ENCODE data around the gene ZKSCAN3. TPM values are rescaled to one million over a fixed set of nuclear protein-coding genes. Genes with fewer than 3 reads are reported as not detected.
"Not testable (repeated sequence)": the region's sequence is repeated elsewhere in the genome, so short reads cannot be mapped to it uniquely, and the experiment has no call there.

The ZKSCAN3 gene
- 1 to 10 TPM; 2.2 to 2.7 TPM for total RNA-seq

DNA sequence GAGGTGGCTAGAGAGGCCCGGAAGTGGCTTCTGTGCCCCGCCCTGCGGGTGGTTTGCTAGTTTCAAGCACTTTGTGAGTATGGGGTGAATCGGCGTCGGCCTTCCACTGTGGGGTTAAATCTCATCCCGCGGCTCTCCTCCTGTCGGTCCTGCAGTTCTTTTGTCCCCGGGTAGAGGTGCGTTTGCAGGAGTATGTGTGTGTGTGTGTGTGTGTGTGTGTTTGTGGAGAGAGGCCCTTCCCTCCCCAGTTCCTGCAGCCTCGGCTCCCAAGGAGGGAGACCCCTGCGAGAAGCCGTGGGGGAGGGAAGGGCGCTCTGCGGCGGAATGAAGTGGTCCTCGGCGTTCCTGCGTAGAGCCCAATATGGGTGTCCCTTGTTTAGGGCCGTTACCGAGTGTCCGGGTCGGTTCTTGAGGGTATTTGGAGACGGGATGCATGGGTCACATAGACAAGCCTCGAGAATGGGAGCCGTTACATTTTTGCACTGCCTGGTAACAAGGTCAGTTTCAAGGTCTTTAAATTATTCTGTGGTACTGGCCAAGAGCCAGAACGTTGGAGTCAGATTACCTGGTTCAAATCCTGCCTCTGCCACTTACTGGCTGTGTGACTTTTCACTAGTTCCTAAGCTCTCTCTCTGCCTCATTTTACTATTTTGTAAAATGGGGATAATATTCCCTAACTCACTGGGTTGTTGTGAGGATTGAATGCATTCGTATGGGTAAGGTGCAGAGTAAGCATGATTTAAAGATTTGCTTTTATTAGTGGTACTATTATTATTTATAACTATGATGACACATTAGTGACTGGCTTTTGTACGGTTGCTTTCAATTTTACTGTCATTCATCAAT is at the start of gene ZKSCAN3:
Gene ZKSCAN3, plus strand, starts transcription at position 56 of the 846 bp plus-strand sequence. CDS start 9,640 bp downstream, outside the sequence.
- peak; percentile 94 for DNase-seq
- no peaks in the 10 kb centered on the region for H3K9me3 Mint-ChIP-seq
- peak within 1 kb of the TSS; percentile 93 for H3K27ac Mint-ChIP-seq
- POLR2A ChIA-PET = interaction anchor here (0.6 kb wide), 1 partner anchor 209 kb away, joined by 3 read pairs; no protein-coding TSS in a partner anchor
- peaks cover 6% of the 10 kb centered on the region for H3K27me3 Mint-ChIP-seq
- CTCF ChIA-PET = interaction anchor here (0.5 to 1.2 kb wide), 4 partner anchors 56 to 226 kb away, joined by 3 to 9 read pairs (median 4); partner anchors contain the start of genes ZKSCAN8 and ZSCAN16
- H3K36me3 Mint-ChIP-seq = peaks cover 1% of the 10 kb centered on the region
- intact Hi-C loops (cut with micrococcal nuclease) = loop anchor here (1.0 to 10.0 kb wide), 4 partner anchors 14 to 535 kb away; partner anchors contain the start of genes ZKSCAN8, ZSCAN12 and ZSCAN31
- H3K4me3 Mint-ChIP-seq = peak within 1 kb of the TSS; percentile 100
- peaks cover 20% of the 10 kb centered on the region for H3K4me1 Mint-ChIP-seq (ENCODE audit: low read depth)

GRCh38 chr6:28303570-28303969 is 46.2 kb upstream of the ZKSCAN3 start:
- no peak for DNase-seq
- no peaks in the 10 kb centered on the region for H3K9me3 Mint-ChIP-seq
- H3K4me3 Mint-ChIP-seq = peak overlapping the region; percentile 17
- no peaks in the 10 kb centered on the region for H3K27me3 Mint-ChIP-seq
- intact Hi-C loops (cut with micrococcal nuclease) = no loop called here
- CTCF ChIA-PET = no interaction called here
- H3K27ac Mint-ChIP-seq = peak overlapping the region; percentile 52
- H3K36me3 Mint-ChIP-seq = no peaks in the 10 kb centered on the region
- POLR2A ChIA-PET = no interaction called here
- peaks cover 19% of the 10 kb centered on the region for H3K4me1 Mint-ChIP-seq (ENCODE audit: low read depth)

GRCh38 chr6:28306363-28306762 is 43.4 kb upstream of the ZKSCAN3 start:
- H3K36me3 Mint-ChIP-seq; POLR2A ChIA-PET; CTCF ChIA-PET; DNase-seq; intact Hi-C loops (cut with micrococcal nuclease); H3K27me3 Mint-ChIP-seq; H3K9me3 Mint-ChIP-seq; H3K4me3 Mint-ChIP-seq; H3K27ac Mint-ChIP-seq: not testable (repeated sequence)
- peaks cover 19% of the 10 kb centered on the region for H3K4me1 Mint-ChIP-seq (ENCODE audit: low read depth)

GRCh38 chr6:28311139-28311823 is 38.5 kb upstream of the ZKSCAN3 start:
- H3K9me3 Mint-ChIP-seq = no peaks in the 10 kb centered on the region
- no peak overlapping the region for H3K4me3 Mint-ChIP-seq
- no peak for DNase-seq
- intact Hi-C loops (cut with micrococcal nuclease) = no loop called here
- ChIA-PET POLR2A (interaction anchor here (0.6 kb wide), 1 partner anchor 202 kb away, joined by 3 read pairs; no protein-coding TSS in a partner anchor), CTCF (interaction anchor here (1.5 kb wide), 1 partner anchor 45 kb away, joined by 5 read pairs; no protein-coding TSS in a partner anchor)
- no peaks in the 10 kb centered on the region for H3K4me1 Mint-ChIP-seq (ENCODE audit: low read depth)
- H3K27ac Mint-ChIP-seq = no peak overlapping the region
- peaks cover 13% of the 10 kb centered on the region for H3K27me3 Mint-ChIP-seq
- H3K36me3 Mint-ChIP-seq = no peaks in the 10 kb centered on the region

- H3K9me3 Mint-ChIP-seq = no peaks in the 10 kb centered on the region
- no peak for DNase-seq
- H3K27me3 Mint-ChIP-seq = peaks cover 18% of the 10 kb centered on the region
- ChIA-PET CTCF (no interaction called here), POLR2A (no interaction called here)
- no peak overlapping the region for H3K4me3 Mint-ChIP-seq
- no peaks in the 10 kb centered on the region for H3K4me1 Mint-ChIP-seq (ENCODE audit: low read depth)
- H3K27ac Mint-ChIP-seq = no peak overlapping the region
- intact Hi-C loops (cut with micrococcal nuclease) = no loop called here
- H3K36me3 Mint-ChIP-seq = no peaks in the 10 kb centered on the region
Observed at GRCh38 chr6:28312939-28313338, 36.8 kb upstream of the ZKSCAN3 start.

DNA sequence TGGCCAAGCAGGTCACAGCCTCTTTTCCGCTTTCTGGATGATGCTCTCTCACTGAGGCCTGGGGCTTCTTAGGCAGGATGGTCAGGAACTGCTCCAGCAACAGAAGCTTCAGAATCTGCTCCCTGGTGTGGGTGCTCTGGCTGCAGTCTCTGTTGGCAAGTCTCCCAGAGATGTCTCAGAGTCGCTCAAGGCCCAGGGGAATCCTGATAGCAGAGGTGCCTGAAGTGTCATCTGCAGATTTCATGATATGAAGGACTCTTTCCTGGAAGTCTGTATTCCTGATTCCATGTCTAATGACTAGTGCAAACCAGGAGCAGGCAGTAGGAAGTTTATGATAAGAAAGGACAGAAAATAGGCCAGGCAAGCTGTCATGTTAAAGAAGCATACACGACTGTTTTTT is 34.1 kb upstream of the ZKSCAN3 start:
- CTCF ChIA-PET = interaction anchor here (1.0 kb wide), 1 partner anchor 40 kb away, joined by 3 read pairs; no protein-coding TSS in a partner anchor
- DNase-seq = no peak
- POLR2A ChIA-PET = no interaction called here

GRCh38 chr6:28317866-28318265 is 31.9 kb upstream of the ZKSCAN3 start:
- DNase-seq; POLR2A ChIA-PET; H3K4me1 Mint-ChIP-seq (ENCODE audit: low read depth); H3K27me3 Mint-ChIP-seq; H3K27ac Mint-ChIP-seq; H3K4me3 Mint-ChIP-seq; H3K36me3 Mint-ChIP-seq; H3K9me3 Mint-ChIP-seq; intact Hi-C loops (cut with micrococcal nuclease); CTCF ChIA-PET: not testable (repeated sequence)

More for the DNA sequence above, 34.1 kb upstream of the ZKSCAN3 start:
- intact Hi-C loops (cut with micrococcal nuclease) = no loop called here
- Mint-ChIP-seq H3K9me3 (no peaks in the 10 kb centered on the region), H3K27ac (no peak overlapping the region), H3K4me1 (ENCODE audit: low read depth) (no peaks in the 10 kb centered on the region), H3K4me3 (no peak overlapping the region), H3K36me3 (no peaks in the 10 kb centered on the region), H3K27me3 (peaks cover 16% of the 10 kb centered on the region)

GRCh38 chr6:28322661-28323060 is 27.1 kb upstream of the ZKSCAN3 start:
- DNase-seq = no peak
- Mint-ChIP-seq H3K4me1 (ENCODE audit: low read depth) (no peaks in the 10 kb centered on the region), H3K27me3 (peaks cover 2% of the 10 kb centered on the region), H3K4me3 (no peak overlapping the region), H3K36me3 (peaks cover 18% of the 10 kb centered on the region), H3K27ac (no peak overlapping the region), H3K9me3 (peaks cover 26% of the 10 kb centered on the region)
- ChIA-PET POLR2A (no interaction called here), CTCF (no interaction called here)
- intact Hi-C loops (cut with micrococcal nuclease) = no loop called here

DNA sequence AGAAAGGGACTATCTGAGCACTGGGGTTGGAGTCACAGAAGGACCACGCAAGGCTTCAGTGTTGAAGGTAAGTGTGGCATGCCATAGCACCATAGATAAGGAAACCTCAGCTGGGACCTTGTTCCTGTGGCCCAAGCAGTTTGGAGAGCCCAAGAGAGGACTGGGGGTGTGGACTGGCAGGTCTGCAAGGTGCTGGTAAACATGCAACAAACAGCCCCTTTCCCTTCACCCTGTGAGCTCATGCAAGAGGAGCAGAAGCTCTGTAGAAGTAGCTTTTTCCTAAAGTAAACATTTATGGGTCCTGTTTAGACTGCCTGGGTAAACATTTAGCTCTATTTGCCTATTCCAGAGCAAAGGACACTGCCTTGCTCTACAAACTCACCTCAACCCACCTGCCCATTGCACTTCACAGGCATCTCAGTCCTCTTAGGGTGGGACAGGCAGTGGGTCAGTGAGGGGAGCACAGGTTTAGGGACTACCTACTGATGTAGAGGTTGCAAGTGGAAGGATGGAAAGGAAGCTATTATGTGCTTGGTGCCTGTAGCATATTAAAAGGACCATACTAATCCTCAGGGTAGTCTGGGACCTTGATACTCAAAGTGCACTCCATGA is 25.8 kb upstream of the ZKSCAN3 start:
- Mint-ChIP-seq H3K9me3 (peaks cover 34% of the 10 kb centered on the region), H3K4me3 (no peak overlapping the region), H3K36me3 (peaks cover 23% of the 10 kb centered on the region), H3K27ac (no peak overlapping the region), H3K4me1 (ENCODE audit: low read depth) (no peaks in the 10 kb centered on the region), H3K27me3 (no peaks in the 10 kb centered on the region)
- POLR2A ChIA-PET = interaction anchor here (0.6 kb wide), 1 partner anchor 60 kb away, joined by 3 read pairs; no protein-coding TSS in a partner anchor
- CTCF ChIA-PET = interaction anchor here (1.6 kb wide), 1 partner anchor 32 kb away, joined by 5 read pairs; no protein-coding TSS in a partner anchor
- intact Hi-C loops (cut with micrococcal nuclease) = no loop called here
- DNase-seq = no peak

DNA sequence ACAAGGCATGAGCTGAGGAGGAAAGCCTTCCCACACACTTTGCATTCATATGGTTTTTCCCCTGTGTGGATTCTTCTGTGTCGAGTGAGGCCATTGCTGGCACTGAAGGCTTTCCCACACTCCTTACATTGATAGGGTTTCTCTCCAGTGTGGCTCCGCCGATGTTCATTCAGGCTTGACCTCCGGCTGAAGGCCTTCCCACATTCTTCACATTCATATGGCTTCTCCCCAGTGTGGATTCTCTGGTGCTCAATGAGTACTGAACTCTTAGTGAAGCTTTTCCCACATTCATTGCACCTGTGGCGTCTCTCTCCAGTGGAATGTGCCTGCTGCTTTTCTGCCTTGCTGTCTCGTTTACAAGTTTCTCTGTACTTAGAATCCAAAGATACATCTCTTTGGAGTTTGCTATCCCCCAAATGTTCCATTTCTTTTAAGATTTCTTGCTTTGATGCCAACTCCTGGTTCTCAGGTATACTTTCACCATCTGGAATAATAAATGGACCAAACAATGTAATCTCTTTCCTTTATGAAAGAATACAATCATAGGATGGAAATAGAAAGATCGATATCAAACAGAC is 23.3 kb upstream of the ZKSCAN3 start:
- CTCF ChIA-PET = no interaction called here
- Mint-ChIP-seq H3K4me3 (no peak overlapping the region), H3K27me3 (no peaks in the 10 kb centered on the region), H3K4me1 (ENCODE audit: low read depth) (no peaks in the 10 kb centered on the region), H3K36me3 (peaks cover 25% of the 10 kb centered on the region), H3K27ac (no peak overlapping the region), H3K9me3 (peaks cover 38% of the 10 kb centered on the region)
- intact Hi-C loops (cut with micrococcal nuclease) = no loop called here
- POLR2A ChIA-PET = no interaction called here
- DNase-seq = no peak

- no peaks in the 10 kb centered on the region for H3K27me3 Mint-ChIP-seq
- CTCF ChIA-PET = no interaction called here
Observed at GRCh38 chr6:28330041-28330440, 19.7 kb upstream of the ZKSCAN3 start.

DNA sequence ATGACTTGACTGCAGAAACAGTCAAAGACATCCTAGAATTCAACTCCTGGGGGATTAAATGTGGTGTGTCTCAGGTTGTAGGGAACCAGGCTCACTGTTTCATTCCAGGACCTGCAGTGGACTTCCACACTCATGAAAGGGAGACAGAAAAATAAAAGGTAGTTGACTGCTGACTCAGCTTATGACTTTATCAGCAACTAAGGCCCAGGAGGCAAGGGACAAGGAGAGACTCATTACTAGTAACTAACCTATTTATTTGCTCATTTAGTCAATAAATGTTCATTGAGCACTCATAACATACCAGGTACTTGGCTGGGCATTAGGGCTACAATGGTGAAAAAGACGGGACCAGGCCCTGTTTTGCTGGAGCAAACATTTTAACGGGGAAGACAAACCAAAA is 16.7 kb upstream of the ZKSCAN3 start:
- ChIA-PET CTCF (no interaction called here), POLR2A (no interaction called here)
- H3K4me3 Mint-ChIP-seq = no peak overlapping the region
- H3K36me3 Mint-ChIP-seq = peaks cover 4% of the 10 kb centered on the region
- no peak for DNase-seq
- intact Hi-C loops (cut with micrococcal nuclease) = no loop called here
- H3K4me1 Mint-ChIP-seq (ENCODE audit: low read depth) = no peaks in the 10 kb centered on the region
- H3K27me3 Mint-ChIP-seq = no peaks in the 10 kb centered on the region
- H3K27ac Mint-ChIP-seq = no peak overlapping the region
- peaks cover 8% of the 10 kb centered on the region for H3K9me3 Mint-ChIP-seq

More at GRCh38 chr6:28330041-28330440, 19.7 kb upstream of the ZKSCAN3 start:
- Mint-ChIP-seq H3K27ac (no peak overlapping the region), H3K4me1 (ENCODE audit: low read depth) (no peaks in the 10 kb centered on the region), H3K4me3 (no peak overlapping the region), H3K36me3 (peaks cover 24% of the 10 kb centered on the region), H3K9me3 (peaks cover 32% of the 10 kb centered on the region)
- intact Hi-C loops (cut with micrococcal nuclease) = no loop called here
- DNase-seq = no peak
- POLR2A ChIA-PET = no interaction called here
